Measurements from ENCODE around the gene MFF. TPM values are rescaled to one million over a fixed set of nuclear protein-coding genes. Genes with fewer than 3 reads are reported as not detected.

The MFF gene
- total RNA-seq, 6 experiments from 2014 or later = 29.3 to 70.2 (median 34.6) TPM

GRCh38 chr2:227301523-227301922 is 23.5 kb upstream of the MFF start:
- no peak for TF ChIP-seq POLR2A (IDR thresholded peaks at IDR 0.05)
- ATAC-seq (no peak), DNase-seq (no peak)
- no peaks in the 10 kb centered on the region for H3K27me3 ChIP-seq
- H3K27ac ChIP-seq = no peak overlapping the region
- 57% methylated on average over 1 of the region's 1 CpG for WGBS (ENCODE audit: insufficient coverage, low coverage, low lambda C conversion rate, missing lambda C conversion rate)
- no peaks in the 10 kb centered on the region for H3K4me1 ChIP-seq
- no peak overlapping the region for H3K4me3 ChIP-seq
- no peaks in the 10 kb centered on the region for H3K9me3 ChIP-seq
- intact Hi-C loops (cut with DNase I) = no loop called here
- H3K36me3 ChIP-seq = no peaks in the 10 kb centered on the region

GRCh38 chr2:227308784-227309183 is 16.3 kb upstream of the MFF start:
- Histone ChIP-seq H3K9me3 (no peaks in the 10 kb centered on the region), H3K36me3 (no peaks in the 10 kb centered on the region), H3K27ac (no peak overlapping the region), H3K27me3 (no peaks in the 10 kb centered on the region), H3K4me3 (no peak overlapping the region), H3K4me1 (no peaks in the 10 kb centered on the region)
- TF ChIP-seq POLR2A (IDR thresholded peaks at IDR 0.05) (no peak), CTCF (IDR thresholded peaks at IDR 0.05) (no peak)
- no peak for DNase-seq
- 88% methylated on average over 4 of the region's 4 CpGs for WGBS (ENCODE audit: insufficient coverage, low coverage, low lambda C conversion rate, missing lambda C conversion rate)
- no peak for ATAC-seq
- intact Hi-C loops (cut with DNase I) = no loop called here

- ATAC-seq (no peak), DNase-seq (no peak)
- H3K4me1 ChIP-seq = no peaks in the 10 kb centered on the region
- no peak overlapping the region for H3K27ac ChIP-seq
- intact Hi-C loops (cut with DNase I) = no loop called here
- no peaks in the 10 kb centered on the region for H3K9me3 ChIP-seq
- 70% methylated on average over 4 of the region's 4 CpGs for WGBS (ENCODE audit: insufficient coverage, low coverage, low lambda C conversion rate, missing lambda C conversion rate)
- H3K27me3 ChIP-seq = no peaks in the 10 kb centered on the region
- no peak overlapping the region for H3K4me3 ChIP-seq
- no peak for TF ChIP-seq POLR2A (IDR thresholded peaks at IDR 0.05)
- no peak for TF ChIP-seq CTCF (IDR thresholded peaks at IDR 0.05)
- H3K36me3 ChIP-seq = no peaks in the 10 kb centered on the region
Observed at GRCh38 chr2:227310756-227311110, 14.3 kb upstream of the MFF start.

- no peak for TF ChIP-seq CTCF (IDR thresholded peaks at IDR 0.05)
- TF ChIP-seq POLR2A (IDR thresholded peaks at IDR 0.05) = no peak
- no peak overlapping the region for H3K27ac ChIP-seq
- no peak overlapping the region for H3K4me3 ChIP-seq
- intact Hi-C loops (cut with DNase I) = no loop called here
- WGBS (ENCODE audit: insufficient coverage, low coverage, low lambda C conversion rate, missing lambda C conversion rate) = 95% methylated on average over 5 of the region's 5 CpGs
- DNase-seq = no peak
- H3K4me1 ChIP-seq = no peaks in the 10 kb centered on the region
- H3K9me3 ChIP-seq = no peaks in the 10 kb centered on the region
- ATAC-seq = no peak
- no peaks in the 10 kb centered on the region for H3K27me3 ChIP-seq
- H3K36me3 ChIP-seq = no peaks in the 10 kb centered on the region
Observed at GRCh38 chr2:227311861-227312506, 13.1 kb upstream of the MFF start.

- Histone ChIP-seq H3K9me3 (no peaks in the 10 kb centered on the region), H3K36me3 (no peaks in the 10 kb centered on the region), H3K27ac (no peak overlapping the region), H3K27me3 (no peaks in the 10 kb centered on the region), H3K4me3 (no peak overlapping the region), H3K4me1 (no peaks in the 10 kb centered on the region)
- intact Hi-C loops (cut with DNase I) = no loop called here
- no peak for TF ChIP-seq CTCF (IDR thresholded peaks at IDR 0.05)
- TF ChIP-seq POLR2A (IDR thresholded peaks at IDR 0.05) = no peak
- ATAC-seq = no peak
- DNase-seq = no peak
- WGBS (ENCODE audit: insufficient coverage, low coverage, low lambda C conversion rate, missing lambda C conversion rate) = 50% methylated on average over 2 of the region's 2 CpGs
Observed at GRCh38 chr2:227312579-227312978, 12.5 kb upstream of the MFF start.
